ENCODE results near the gene CELF2.

GRCh38 chr10:11265484-11265883 lies 247.8 kb downstream of the CELF2 start:
- TF ChIP-seq POLR2AphosphoS5 (IDR thresholded peaks at IDR 0.05; ENCODE audit: low read depth, low read length) (no peak), TAF1 (IDR thresholded peaks at IDR 0.05; ENCODE audit: borderline replicate concordance, insufficient read depth, low read length) (no peak), REST (IDR thresholded peaks at IDR 0.05; ENCODE audit: insufficient read depth in 1 of 2, low read depth in 2 of 2, low read length in 2 of 2) (no peak), SIN3A (IDR thresholded peaks at IDR 0.05; ENCODE audit: borderline replicate concordance, insufficient read depth, low read length) (no peak), FOXP2 (optimal IDR thresholded peaks at IDR 0.05; ENCODE audit: borderline replicate concordance, extremely low read depth, extremely low read length, insufficient read depth) (no peak)

All from PFSK-1 (cell line).